ENCODE results near the gene ATG7.
"Not testable (repeated sequence)": the region's sequence is repeated elsewhere in the genome, so short reads cannot be mapped to it uniquely, and the experiment has no call there.

Gene ATG7

DNA sequence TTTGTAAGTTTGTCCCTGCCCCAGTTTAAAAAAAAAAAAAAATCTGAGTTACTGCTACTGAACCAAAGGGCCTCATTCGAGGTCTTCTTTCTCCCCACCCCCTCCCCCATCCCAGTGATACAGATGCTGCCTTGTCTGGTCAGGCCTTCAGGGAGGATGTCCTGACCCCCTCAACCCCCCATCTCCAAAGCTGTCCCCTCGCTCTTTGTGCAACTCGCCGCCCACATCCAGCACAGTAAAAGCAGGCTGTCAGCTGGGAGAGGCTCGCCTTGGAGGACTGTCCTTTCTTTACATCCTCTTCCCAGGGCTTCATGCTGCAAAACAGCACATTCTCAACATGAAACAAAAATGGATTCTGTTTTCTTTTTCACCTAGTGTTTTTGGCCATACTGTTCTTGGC, 238.2 kb downstream of the ATG7 start:
- DNase-seq (ENCODE audit: low spot score) = no peak

DNA sequence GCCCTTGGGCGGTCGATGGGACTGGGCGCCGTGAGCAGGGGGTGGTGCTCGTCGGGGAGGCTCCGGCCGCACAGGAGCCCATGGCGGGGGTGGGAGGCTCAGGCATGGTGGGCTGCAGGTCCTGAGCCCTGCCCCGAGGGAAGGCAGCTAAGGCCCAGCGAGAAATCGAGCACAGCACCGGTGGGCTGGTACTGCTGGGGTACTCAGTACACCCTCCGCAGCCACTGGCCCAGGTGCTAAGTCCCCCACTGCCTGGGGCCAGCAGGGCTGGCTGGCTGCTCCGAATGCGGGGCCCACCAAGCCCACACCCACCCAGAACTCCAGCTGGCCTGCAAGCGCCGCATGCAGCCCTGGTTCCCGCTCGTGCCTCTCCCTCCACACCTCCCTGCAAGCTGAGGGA, 239.4 kb downstream of the ATG7 start:
- not testable (repeated sequence) for DNase-seq (ENCODE audit: low spot score)

DNA sequence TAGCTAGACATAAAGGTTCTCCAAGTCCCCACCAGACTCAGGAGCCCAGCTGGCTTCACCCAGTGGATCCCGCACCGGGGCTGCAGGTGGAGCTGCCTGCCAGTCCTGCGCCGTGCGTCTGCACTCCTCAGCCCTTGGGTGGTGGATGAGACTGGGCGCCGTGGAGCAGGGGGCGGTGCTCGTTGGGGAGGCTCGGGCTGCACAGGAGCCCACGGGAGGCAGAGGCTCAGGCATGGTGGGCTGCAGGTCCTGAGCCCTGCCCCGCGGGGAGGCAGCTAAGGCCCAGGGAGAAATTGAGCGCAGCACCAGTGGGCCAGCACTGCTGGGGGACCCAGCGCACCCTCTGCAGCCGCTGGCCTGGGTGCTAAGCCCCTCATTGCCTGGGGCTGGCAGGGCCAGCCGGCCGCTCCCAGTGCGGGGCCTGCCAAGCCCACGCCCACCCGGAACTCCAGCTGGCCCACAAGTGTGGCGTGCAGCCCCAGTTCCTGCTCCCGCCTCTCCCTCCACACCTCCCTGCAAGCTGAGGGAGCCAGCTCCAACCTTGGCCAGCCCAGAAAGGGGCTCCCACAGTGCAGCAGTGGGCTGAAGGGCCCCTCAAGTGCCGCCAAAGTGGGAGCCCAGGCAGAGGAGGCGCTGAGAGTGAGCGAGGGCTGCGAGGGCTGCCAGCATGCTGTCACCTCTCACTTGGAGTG, 241.1 kb downstream of the ATG7 start:
- DNase-seq (ENCODE audit: low spot score) = not testable (repeated sequence)

DNA sequence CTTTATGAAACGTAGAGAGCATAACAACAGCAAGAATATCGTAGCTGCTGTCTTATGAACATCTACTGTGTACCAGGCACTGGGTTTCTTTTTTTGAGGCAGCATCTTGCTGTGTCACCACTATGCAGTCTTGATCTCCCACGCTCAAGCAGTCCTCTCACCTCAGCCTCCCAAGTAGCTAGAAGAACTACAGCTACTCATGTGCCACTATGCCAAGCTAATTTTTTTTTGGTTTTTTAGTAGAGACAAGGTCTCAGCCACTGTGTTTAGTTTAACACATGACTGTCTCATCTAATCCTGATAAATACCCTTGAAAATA, 241.6 kb downstream of the ATG7 start:
- DNase-seq (ENCODE audit: low spot score) = no peak

DNA sequence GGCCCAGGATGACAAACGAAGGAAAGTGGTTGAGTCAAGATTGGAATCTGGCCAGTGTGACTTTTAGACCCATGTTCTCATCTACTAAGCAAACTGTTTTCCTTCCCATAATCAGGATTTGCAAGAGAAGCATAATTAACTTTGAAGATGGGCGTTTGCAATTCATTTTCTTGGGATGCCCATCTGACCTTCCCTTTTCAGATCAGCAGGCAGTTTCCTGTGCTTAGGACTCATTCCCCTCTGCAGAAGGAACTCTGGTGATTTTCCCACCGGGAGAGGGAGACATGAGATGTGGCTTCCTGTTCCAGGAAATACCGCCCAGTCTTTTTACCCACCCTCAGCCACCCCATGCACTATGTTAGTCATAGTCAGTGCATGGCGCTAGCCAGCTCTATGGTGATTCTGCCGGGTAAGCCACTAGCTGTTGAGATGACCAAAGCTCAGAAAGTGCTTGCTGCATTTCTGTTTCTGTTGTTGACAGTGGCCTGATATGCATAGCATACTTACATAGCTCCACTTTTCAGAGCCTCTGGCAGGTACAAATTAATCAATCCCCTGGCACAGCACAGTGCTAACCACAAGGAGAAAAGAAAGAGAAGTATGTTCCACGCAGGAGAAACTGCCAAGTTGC, 242.1 kb downstream of the ATG7 start:
- no peak for DNase-seq (ENCODE audit: low spot score)

DNA sequence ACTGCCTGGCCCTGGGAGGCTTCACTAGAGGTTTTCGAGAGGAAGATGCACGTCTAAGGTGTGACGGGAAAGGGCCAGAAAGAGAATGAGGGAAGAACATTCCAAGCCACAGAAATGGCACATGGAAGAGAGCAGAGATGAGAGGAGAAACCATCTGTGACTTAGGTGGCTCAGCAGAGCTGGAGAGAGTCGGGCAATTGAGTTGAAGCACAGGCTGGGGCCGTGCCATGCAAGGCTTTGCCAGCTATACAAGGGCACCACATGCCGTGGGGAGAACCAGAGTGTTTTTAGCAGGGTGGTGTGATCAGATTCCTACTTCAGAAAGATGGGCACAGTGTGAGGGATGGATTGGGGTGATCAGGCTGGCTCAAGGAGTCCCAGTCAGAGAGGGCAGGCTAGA, 245.4 kb downstream of the ATG7 start:
- DNase-seq (ENCODE audit: low spot score) = no peak

DNA sequence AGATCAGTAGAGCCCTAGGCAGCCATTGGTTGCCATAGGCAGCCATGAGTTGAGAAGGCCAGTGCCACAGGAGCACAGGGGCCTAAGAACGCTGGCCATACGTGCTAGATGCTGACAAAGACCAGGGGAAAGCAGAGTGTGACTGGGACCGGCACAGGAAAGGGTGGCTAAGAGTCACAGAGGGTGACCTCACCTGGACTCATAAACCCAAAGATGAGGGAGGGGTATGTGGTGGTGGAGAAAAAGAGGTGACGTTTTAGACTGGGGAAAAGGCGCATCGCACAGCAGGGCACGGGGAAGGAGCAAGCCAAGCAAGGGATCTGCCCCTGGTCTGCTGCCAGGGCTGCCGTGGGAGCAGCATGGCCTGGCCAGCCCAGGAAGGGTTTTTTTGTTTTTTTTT, 249.0 kb downstream of the ATG7 start:
- DNase-seq (ENCODE audit: low spot score) = no peak

DNA sequence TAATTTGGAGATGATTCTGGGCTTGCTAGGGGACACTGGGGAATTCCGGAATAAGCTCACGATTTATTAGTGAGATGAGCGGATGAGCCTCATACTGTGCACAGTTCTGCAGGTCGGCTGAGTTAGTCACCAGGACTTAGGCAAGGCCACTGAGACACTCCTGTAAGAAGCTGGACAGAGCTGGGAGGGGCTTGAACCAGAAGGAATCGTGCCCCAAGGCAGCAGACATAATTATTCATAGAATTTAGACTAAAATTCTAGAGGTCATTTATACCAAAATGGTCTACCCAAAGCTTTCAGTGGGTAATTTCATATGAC, 250.2 kb downstream of the ATG7 start:
- no peak for DNase-seq (ENCODE audit: low spot score)

DNA sequence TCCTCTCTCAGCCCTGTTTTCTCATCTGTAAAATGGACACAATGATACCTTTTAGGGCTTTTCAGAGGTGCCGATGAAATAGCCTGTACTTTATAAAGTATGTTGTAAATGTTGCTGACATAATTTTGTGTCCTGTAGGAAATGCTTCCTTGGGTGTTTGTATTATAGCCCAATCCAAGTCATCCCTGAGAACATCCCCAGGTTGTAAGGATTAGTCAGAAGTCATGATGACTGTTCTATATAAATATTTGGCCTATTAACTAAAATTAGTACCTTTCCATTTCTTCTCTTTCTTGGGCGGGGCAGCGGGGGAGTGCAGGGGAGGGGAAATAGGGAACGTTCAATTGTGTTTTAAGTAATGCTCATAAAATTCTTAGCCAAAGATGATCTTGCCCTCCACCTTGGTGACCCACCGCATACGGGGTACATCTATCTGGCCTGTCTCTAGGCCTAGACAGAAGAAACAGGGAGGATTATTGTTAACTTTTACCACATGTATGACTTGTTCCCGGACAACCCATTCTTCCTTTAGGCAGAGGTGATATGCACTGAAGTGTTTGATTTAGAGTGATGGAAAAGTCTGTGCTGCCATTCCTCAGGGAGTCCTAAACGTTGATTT, 250.9 kb downstream of the ATG7 start:
- DNase-seq (ENCODE audit: low spot score) = no peak

DNA sequence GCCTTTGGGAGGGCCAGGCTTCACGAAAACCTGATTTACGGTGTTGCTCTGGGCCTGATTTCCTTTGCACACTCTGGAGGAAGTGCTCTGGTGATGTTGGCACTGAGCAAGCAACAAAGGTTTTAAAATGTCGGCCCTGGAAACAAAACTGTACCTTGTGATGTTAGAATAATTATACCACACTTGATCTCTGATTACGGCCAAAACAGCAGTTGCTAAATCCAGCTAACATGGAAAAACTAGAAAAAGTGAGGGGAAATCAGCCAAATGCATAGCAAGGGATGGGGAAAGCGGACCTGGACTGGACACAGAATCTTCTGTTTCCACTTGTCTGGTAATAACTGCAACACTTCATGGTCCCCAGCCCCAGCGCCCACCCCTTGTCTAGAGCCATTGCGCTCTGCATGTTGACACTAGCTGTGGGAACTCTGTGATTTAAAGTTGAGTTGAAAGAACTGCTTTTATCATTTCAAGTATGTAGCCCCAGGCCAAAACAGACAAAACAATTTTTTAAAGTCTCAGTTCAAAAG, 251.4 kb downstream of the ATG7 start:
- DNase-seq (ENCODE audit: low spot score) = no peak

DNA sequence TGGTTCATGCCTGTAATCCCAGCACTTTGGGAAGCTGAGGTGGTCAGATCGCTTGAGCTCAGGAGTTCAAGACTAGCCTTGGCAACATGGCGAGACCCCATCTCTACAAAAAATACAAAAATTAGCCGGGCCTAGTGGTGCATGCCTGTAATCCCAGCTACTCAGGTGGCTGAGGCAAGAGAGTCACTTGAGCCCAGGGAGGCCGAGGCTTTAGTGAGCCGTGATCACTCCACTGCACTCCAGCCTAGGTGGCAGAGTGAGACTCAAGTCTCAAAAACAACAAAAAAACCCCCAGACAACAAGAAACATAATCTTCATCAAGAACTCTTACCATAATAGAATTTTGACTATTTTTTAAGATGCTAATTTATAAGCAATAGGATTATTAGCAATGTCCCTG, 253.9 kb downstream of the ATG7 start:
- not testable (repeated sequence) for DNase-seq (ENCODE audit: low spot score)

DNA sequence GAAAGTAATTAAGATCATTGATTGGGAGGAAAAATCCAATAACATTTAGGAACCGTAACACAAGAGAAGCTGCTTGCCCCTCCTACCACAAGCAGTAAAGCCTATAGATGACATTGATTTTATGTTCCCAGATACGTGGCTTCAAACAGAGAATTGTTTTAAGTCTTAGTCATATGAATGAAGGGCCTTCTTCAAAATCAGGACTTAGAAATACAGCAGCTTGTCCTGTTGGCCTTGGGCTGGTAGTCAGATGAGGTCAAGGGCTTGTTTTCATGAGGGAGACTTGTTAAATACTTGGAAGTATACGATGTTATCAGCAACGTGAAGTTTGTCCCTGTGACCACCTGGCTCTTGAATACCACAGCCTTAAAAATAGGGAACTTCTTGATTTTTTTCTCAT, 257.1 kb downstream of the ATG7 start:
- no peak for DNase-seq (ENCODE audit: low spot score)

DNA sequence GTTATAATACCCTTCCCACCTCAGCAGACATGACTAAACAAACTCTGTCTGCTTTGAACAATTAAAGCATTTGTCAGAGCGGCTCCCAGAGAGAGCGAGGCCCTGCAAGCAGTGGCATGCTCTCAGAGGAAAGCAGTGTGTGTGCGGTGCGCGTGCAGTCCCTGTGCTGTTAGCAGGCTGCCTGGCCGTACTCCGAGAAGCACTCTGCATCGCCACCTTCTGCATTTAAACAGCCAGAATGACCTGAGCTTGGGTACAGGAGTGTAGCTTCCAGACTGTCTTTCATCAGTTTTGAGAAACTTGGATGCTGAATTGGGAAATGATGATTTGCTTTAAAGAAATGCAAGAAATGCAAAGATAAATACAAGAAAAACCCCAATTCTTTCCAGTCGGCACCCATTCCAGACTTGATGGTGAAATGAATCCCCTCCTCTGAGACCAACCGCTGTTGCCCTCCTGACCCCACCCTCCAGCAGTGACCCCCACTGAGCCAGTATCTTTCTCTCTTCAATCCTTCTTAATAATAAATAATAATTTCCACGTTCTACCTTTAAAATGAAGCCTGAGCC, 258.0 kb downstream of the ATG7 start:
- no peak for DNase-seq (ENCODE audit: low spot score)

DNA sequence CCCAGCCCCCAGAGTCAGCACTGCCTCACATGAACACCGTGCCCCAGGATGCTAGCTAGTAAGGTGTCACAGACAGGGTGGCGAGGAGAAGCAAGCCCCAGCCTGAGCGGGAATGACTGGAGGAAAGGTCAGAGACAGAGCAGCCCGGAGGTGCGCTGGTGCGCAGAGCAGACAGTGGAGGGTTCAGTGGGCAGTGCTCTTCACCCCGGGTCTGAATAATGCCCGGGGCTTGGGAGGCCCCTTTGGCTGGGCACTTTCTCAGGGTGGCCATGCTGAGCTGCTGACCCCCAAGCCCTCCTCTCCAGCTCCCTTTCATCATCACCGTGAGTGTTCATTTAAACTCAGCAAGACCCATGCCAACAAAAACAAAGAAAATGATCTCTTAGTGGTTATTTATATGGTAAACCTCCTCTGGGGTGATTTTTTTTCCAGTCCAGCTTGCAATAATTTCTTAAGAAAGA, 260.8 kb downstream of the ATG7 start:
- DNase-seq (ENCODE audit: low spot score) = no peak

DNA sequence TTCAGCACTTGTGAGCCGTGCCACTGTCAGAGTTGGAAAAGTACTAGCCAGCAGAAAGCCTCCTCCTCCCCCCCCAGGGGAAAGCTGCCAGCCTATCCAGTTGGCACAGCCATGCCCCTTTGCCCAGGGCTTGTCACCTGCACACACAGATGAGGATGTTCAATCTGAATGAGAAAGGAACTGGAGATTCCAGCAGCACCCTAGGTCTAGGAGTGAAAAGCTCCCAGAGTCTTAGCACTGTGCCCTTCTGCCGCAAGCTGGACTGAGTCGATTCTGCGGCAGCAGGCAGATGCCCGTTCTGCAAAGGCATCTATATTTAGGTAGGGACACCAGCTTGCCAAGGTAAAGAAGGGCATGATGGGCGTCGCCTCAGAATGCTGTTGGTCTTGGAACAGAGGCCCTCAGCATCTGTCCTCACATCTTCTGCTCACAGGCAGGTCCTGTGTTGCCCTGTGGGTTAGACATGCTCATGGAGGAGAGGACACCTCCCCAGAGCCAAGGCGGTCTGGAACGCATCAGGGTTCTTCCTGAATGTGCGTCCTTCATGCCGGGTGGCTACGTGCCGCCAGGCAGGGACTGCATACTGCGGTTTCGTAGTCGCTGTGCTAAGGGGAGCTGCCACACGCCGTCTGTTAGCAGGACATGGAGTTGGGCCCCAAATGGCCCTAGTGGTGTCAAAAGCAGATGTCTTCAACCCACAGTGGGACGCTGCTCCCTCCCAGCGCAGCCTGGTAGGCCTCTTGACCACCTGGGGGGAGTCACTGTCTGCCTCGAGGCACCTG, 262.0 kb downstream of the ATG7 start:
- DNase-seq (ENCODE audit: low spot score) = no peak

DNA sequence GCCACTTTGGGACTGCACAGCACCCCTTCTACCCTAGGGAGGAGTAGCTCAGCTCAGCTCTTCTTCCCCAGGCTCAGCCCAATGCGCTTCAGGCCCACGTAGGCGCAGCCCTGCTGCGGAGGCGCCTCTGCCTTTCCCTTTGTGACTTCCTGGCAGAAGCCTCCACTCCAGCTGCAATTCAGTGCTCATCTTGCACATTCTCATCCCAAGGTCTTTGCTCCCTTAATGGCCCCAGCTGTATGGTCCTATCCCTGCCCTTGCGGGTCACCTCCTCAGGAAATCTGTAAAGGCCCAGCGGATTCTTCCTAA, 262.6 kb downstream of the ATG7 start:
- DNase-seq (ENCODE audit: low spot score) = no peak

DNA sequence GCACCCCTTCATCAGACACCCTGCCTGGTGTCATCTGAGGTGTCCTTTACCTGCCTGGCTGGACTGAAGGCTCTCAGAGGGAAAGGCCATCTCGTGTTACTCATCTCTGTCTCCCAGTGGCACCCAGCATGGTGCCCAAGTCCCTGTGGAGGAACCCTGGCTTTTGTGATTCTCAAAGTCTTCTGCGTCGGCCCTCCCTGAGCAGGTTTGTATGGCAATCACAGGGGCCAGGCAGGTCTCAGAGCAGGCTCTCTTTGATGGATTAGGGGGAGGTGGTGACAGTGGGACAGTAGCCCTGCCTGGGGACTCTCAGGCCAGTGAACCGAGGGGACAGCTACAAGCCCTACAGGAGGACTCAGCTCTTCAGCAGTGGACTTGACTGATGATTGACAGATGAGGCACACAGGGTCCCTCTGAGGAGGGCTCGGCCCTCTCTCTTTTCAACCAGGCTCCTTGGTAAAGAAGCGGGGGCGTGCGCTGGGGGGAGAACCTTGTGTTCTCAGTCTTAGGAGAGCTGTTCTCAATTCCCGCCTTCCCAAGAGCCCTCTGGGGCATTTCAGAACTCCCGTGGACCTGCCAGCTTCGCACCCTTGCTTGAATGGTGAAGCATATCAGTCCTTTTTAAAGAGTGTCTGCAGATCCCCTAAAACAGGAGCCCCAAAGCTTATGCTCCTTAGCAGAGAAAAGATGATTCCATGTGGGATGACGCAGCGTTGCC, 263.2 kb downstream of the ATG7 start:
- DNase-seq (ENCODE audit: low spot score) = no peak

DNA sequence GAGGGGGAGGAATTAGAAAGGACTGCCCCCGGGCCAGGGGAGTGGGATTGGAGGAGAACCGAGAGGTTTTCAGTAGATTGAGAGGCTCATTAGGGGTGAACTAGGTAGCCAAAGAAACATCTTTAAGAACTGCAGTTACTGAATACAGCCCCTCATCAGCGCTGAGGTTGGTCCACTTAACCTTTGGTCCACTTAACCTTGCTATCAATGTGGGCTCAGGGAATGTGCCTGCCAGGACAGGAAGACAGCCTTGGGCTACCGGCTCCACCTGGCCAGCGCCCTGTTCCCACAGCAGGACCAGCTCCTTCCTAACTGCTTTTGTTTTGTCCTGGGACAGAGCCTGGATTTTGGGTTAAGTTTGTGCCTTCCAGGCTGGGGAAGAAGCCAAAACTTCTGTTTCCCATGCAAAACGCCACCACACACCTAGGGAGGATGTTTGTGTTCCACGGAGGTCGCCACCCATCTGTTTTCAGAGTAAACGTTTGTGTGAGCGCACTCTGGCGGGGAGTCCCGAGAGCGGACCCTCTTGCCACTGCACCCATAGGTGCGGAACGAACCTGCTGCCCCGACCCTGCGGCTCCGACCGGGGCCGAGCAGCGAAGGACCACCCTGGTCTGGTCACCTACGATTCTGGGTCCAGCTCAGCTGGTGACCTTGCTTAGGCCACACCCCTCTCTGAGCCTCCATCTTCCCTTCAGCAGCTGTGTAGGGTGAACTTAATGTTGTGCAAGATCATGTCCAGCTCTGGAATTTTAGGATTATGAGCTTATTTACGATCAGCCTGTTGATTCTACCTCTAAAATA, 264.1 kb downstream of the ATG7 start:
- no peak for DNase-seq (ENCODE audit: low spot score)

DNA sequence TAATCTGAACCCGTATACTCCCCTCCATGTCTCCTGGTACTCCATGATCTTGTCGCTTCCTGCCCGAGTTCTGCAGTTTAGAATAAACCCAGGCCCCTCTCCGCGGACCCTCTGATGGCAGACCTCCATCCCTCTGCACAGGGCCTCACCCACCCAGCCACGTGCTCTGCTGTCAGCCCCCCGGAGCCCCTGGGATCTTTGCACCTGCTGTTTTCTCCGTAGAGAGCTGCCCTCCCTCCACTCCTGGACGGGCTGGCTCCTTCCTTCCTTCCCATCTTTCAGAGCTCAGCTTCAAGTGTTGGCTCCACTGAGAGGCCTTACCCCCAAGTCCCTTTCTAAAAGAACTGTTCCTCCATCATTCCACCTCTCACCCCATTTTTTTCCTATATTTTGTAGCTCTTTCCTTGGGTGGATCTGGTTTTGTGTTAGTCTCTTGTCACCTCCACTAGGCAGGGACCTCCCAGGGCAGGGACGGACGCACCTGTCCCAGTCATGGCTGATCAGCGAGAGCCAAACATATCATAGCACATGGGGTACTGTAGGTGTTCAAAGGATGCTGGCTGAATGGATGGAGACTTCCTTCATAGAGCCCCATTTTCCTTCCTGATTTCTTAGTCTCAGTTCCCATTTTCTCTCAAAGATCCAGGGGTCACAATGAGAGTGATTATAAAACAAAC, 264.9 kb downstream of the ATG7 start:
- DNase-seq (ENCODE audit: low spot score) = no peak

DNA sequence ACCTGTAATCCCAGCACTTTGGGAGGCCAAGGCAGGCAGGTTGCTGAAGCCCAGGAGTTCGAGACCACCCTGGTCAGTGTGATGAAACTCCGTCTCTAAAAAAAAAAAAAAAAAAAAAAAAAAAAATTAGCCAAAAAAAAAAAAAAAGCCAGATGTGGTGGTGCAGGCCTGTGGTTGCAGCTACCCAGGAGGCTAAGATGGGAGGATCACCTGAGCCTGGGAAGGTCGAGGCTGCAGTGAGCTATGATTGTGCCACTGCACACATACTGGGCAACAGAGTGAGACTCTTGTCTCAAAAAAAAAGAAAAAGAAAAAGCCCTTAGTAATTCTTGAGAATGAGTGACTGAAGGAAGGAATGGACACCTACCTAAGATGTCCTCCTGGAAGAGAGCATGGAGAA, 266.4 kb downstream of the ATG7 start:
- DNase-seq (ENCODE audit: low spot score) = no peak

DNA sequence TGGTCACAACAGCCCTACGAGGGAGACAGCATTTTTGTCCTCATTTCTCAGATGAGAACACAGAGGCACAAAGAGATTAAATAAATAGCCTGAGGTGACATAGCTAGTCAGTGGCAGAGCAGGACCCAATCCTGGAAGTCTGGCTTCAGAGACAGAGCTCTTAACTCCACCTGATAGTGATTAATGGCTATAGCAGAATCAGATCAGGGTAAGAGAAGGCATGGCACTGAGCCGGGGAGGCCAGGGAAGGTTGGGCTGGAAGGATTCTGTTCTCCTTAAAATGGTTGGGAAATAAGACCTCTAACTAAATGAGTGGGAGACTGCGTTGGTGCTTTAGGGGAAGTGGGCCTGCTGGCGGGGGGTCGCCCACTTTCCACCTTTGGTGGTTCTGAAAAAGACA, 267.0 kb downstream of the ATG7 start:
- no peak for DNase-seq (ENCODE audit: low spot score)

All from hematopoietic multipotent progenitor cell treated with erythropoietin and hydrocortisone succinate and interleukin-3 and kit ligand, for 15 days (in vitro differentiated cells).